Muscle of back (tissue), 11 donors: ENCODE results near the gene ARID4B. TPM values are rescaled to one million over a fixed set of nuclear protein-coding genes. Genes with fewer than 3 reads are reported as not detected.

Source experiments
- DNase-seq, 3 donors: peaks; one replicate each; pipeline versions ENCODE4 v3.0.0 to v3.0.0-alpha.2; 2013
- polyA plus RNA-seq, 10 donors: library from polyadenylated mRNA; unstranded; fragments of 120-200 nt; gene quantifications; one replicate each; pipeline ENCODE4 v1.2.1, GENCODE V29; 2013; ENCODE audit not compliant: insufficient read length in 10 of 10

ARID4B gene
- polyA plus RNA-seq, 10 donors = 19.5 to 26.0 (median 22.6) TPM

- DNase-seq = no peak
Observed at GRCh38 chr1:235129774-235130570, 198.0 kb downstream of the ARID4B start.

- DNase-seq = peak; percentile 99
Observed at GRCh38 chr1:235128456-235129328, 199.3 kb downstream of the ARID4B start, which contains the start of gene TOMM20. Gene TOMM20 (minus strand): TSS chr1:235128837. CDS start chr1:235128715, 122 bp downstream.

- peak in 1 of 3 donors; percentile 48 for DNase-seq
Observed at GRCh38 chr1:235127732-235128455, 200.1 kb downstream of the ARID4B start.

GRCh38 chr1:235127203-235127602 lies 200.8 kb downstream of the ARID4B start:
- DNase-seq = no peak

GRCh38 chr1:235124665-235125064 lies 203.3 kb downstream of the ARID4B start:
- DNase-seq = no peak

GRCh38 chr1:235124111-235124510 lies 203.9 kb downstream of the ARID4B start:
- no peak for DNase-seq

GRCh38 chr1:235122348-235122747 lies 205.6 kb downstream of the ARID4B start:
- no peak for DNase-seq

Other genes starting within 250 kb of the ARID4B start
- 100 to 1,000 TPM; 142 to 208 (median 159) TPM for gene TOMM20, start 199.3 kb downstream of the ARID4B start, polyA plus RNA-seq
- gene RBM34, start 166.9 kb downstream of the ARID4B start, polyA plus RNA-seq = 10 to 100 TPM; 49.2 to 66.8 (median 59.0) TPM
- 10 to 100 TPM; 35.3 to 45.0 (median 39.0) TPM for gene GGPS1, start 391 bp upstream of the ARID4B start, polyA plus RNA-seq
- gene TBCE, start 39.2 kb upstream of the ARID4B start, polyA plus RNA-seq = 10 to 100 TPM; 35.1 to 60.6 (median 50.4) TPM
- 10 to 100 TPM; 16.5 to 31.5 (median 22.9) TPM for gene B3GALNT2, start 176.3 kb upstream of the ARID4B start, polyA plus RNA-seq